Measurements from ENCODE around the gene PID1.

Gene PID1

GRCh38 chr2:228987441-228988155 lies 283.5 kb downstream of the PID1 start:
- no peak for DNase-seq

GRCh38 chr2:228986961-228987360 lies 284.1 kb downstream of the PID1 start:
- DNase-seq: no peak

GRCh38 chr2:228983700-228984099 lies 287.4 kb downstream of the PID1 start:
- no peak for DNase-seq

GRCh38 chr2:228974169-228974568 lies 296.9 kb downstream of the PID1 start:
- DNase-seq: no peak
